PC-9 (cell line): Measurements from ENCODE around the gene THY1. TPM values are rescaled to one million over a fixed set of nuclear protein-coding genes. Genes with fewer than 3 reads are reported as not detected.

Source experiments
- BruUV-seq: library from RNA; stranded (reverse); fragments of 400-500 nt; replicated peaks from 2 replicates; lab custom pipeline; 2021; lab: Mats Ljungman, UMichigan
- CTCF ChIA-PET: fragments of 300-600 bp; sonication (Branson Sonifier 250); formaldehyde crosslinking; loops from one replicate; lab custom pipeline; 2022; ENCODE audit warnings: antibody characterized with exemption; lab: Charles Lee
- POLR2A ChIA-PET: fragments of 300-600 bp; sonication (Branson Sonifier 250); formaldehyde crosslinking; loops from one replicate; lab custom pipeline; 2022; ENCODE audit warnings: antibody characterized with exemption; ENCODE audit not compliant: unreplicated experiment; lab: Charles Lee
- DNase-seq, 2 experiments: peaks; one replicate each; pipeline versions ENCODE4 v3.0.0 to v3.0.0-alpha.2; 2015 to 2022; ENCODE audit warnings: mixed read lengths in 1 of 2
- H2AFZ ChIP-seq: fragments of 200-600 bp; sonication (generic); 2 replicates; pipeline ENCODE4 v1.8.1; 2017; ENCODE audit warnings: antibody characterized with exemption
- H3F3A ChIP-seq: fragments of 200-600 bp; sonication (generic); 2 replicates; pipeline ENCODE4 v1.8.1; 2017; ENCODE audit warnings: antibody characterized with exemption, mild to moderate bottlenecking, low read depth; ENCODE audit not compliant: insufficient read depth
- H3K27ac ChIP-seq: fragments of 200-600 bp; sonication (generic); 2 replicates; pipeline ENCODE4 v1.6.1; 2016; ENCODE audit warnings: mixed run types
- H3K27me3 ChIP-seq: fragments of 200-600 bp; sonication (generic); 2 replicates; pipeline ENCODE4 v1.6.1; 2016; ENCODE audit warnings: low read depth, mixed run types; ENCODE audit not compliant: insufficient read depth
- H3K36me3 ChIP-seq: fragments of 200-600 bp; sonication (generic); 2 replicates; pipeline ENCODE4 v1.6.1; 2016; ENCODE audit warnings: low read depth, mixed run types
- H3K4me1 ChIP-seq: fragments of 200-600 bp; sonication (generic); replicated peaks from 2 replicates; pipeline ENCODE4 v1.6.1; 2016; ENCODE audit warnings: mixed run types; ENCODE audit not compliant: insufficient read depth
- H3K4me2 ChIP-seq: fragments of 200-600 bp; sonication (generic); 2 replicates; pipeline ENCODE4 v1.6.1; 2017; ENCODE audit warnings: mixed run types
- H3K4me3 ChIP-seq: fragments of 200-600 bp; sonication (generic); 2 replicates; pipeline ENCODE4 v1.6.1; 2016; ENCODE audit warnings: mixed run types
- H3K79me2 ChIP-seq: fragments of 200-600 bp; sonication (generic); 2 replicates; pipeline ENCODE4 v1.6.1; 2017; ENCODE audit warnings: low read depth, mixed run types
- H3K9me2 ChIP-seq: fragments of 200-600 bp; sonication (generic); 2 replicates; pipeline ENCODE4 v1.8.1; 2017; ENCODE audit warnings: mild to moderate bottlenecking; ENCODE audit not compliant: insufficient read depth
- H3K9me3 ChIP-seq: fragments of 200-600 bp; sonication (generic); 2 replicates; pipeline ENCODE4 v1.8.1; 2016; ENCODE audit warnings: low read depth; ENCODE audit not compliant: insufficient read depth
- H4K20me1 ChIP-seq: fragments of 200-600 bp; sonication (generic); 2 replicates; pipeline ENCODE4 v1.8.1; 2017; ENCODE audit not compliant: insufficient read depth
- CTCF ChIP-seq: fragments of 200-600 bp; sonication (generic); conservative IDR thresholded peaks from 2 replicates; pipeline ENCODE4 v1.6.1; 2017; ENCODE audit warnings: mixed run types, antibody characterized with exemption, mild to moderate bottlenecking, moderate library complexity
- EZH2 ChIP-seq: fragments of 200-600 bp; sonication (generic); IDR thresholded peaks from 2 replicates; pipeline ENCODE4 v1.8.0; 2017; ENCODE audit warnings: antibody characterized with exemption, low read depth
- intact Hi-C: fragments of 100-400 bp; cut with micrococcal nuclease; formaldehyde crosslinking; loops from one replicate; pipeline ENCODE4 v1.10.0; 2022; ENCODE audit not compliant: unreplicated experiment
- total RNA-seq: library from RNA; stranded (reverse); gene quantifications from 2 replicates; pipeline ENCODE4 v1.2.3, GENCODE V29; 2021

The THY1 gene
- total RNA-seq, 1 experiment from 2014 or later, result not detected

- intact Hi-C loops, result no loop called here
- Histone ChIP-seq H3K9me3 (no peaks in the 10 kb centered on the region), H3K36me3 (no peaks in the 10 kb centered on the region), H3K4me3 (no peak overlapping the region), H3K79me2 (no peaks in the 10 kb centered on the region), H2AFZ (no peak overlapping the region), H3K27me3 (no peaks in the 10 kb centered on the region), H3F3A (peaks cover 5% of the 10 kb centered on the region), H3K9me2 (no peaks in the 10 kb centered on the region), H3K4me2 (no peak overlapping the region), H4K20me1 (no peaks in the 10 kb centered on the region), H3K4me1 (peaks cover 17% of the 10 kb centered on the region), H3K27ac (no peak overlapping the region)
- DNase-seq, result no peak
- no peak for TF ChIP-seq EZH2
- TF ChIP-seq CTCF, result no peak
- ChIA-PET POLR2A (no interaction called here), CTCF (interaction anchor here (0.6 to 1.5 kb wide), 3 partner anchors 10 to 32 kb away, joined by 3 to 6 read pairs (median 4); no protein-coding TSS in a partner anchor)
- BruUV-seq, result no TSS peak
These were observed 52.4 kb downstream of the THY1 start for GRCh38 chr11:119370486-119371046.

GRCh38 chr11:119369132-119369925 lies 53.6 kb downstream of the THY1 start:
- no peaks in the 10 kb centered on the region for H3K36me3 ChIP-seq
- H3K4me1 ChIP-seq, result peaks cover 21% of the 10 kb centered on the region
- H3K27me3 ChIP-seq, result no peaks in the 10 kb centered on the region
- no peaks in the 10 kb centered on the region for H4K20me1 ChIP-seq
- H3K27ac ChIP-seq, result no peak overlapping the region
- BruUV-seq, result no TSS peak
- peaks cover 5% of the 10 kb centered on the region for H3F3A ChIP-seq
- TF ChIP-seq CTCF, result no peak
- TF ChIP-seq EZH2, result no peak
- H3K4me3 ChIP-seq, result no peak overlapping the region
- H3K4me2 ChIP-seq, result peak overlapping the region; percentile 32
- intact Hi-C loops, result loop anchor here (10.0 kb wide), 1 partner anchor 755 kb away; no protein-coding TSS in a partner anchor
- ChIA-PET POLR2A (interaction anchor here (0.7 kb wide), 1 partner anchor 231 kb away, joined by 5 read pairs; no protein-coding TSS in a partner anchor), CTCF (interaction anchor here (0.5 to 1.5 kb wide), 5 partner anchors 8 to 924 kb away, joined by 3 to 5 read pairs (median 3); no protein-coding TSS in a partner anchor)
- no peak overlapping the region for H2AFZ ChIP-seq
- DNase-seq, result no peak
- H3K9me3 ChIP-seq, result no peaks in the 10 kb centered on the region
- H3K9me2 ChIP-seq, result no peaks in the 10 kb centered on the region
- no peaks in the 10 kb centered on the region for H3K79me2 ChIP-seq

GRCh38 chr11:119368121-119369034 lies 54.6 kb downstream of the THY1 start:
- H3F3A ChIP-seq, result peaks cover 5% of the 10 kb centered on the region; the same call in 1 of the 2 replicates
- H3K4me1 ChIP-seq, result peaks cover 22% of the 10 kb centered on the region
- POLR2A ChIA-PET, result interaction anchor here (0.7 kb wide), 1 partner anchor 231 kb away, joined by 5 read pairs; no protein-coding TSS in a partner anchor
- no peaks in the 10 kb centered on the region for H4K20me1 ChIP-seq
- CTCF ChIA-PET, result interaction anchor here (0.6 to 1.3 kb wide), 4 partner anchors 22 to 87 kb away, joined by 3 to 5 read pairs (median 3); no protein-coding TSS in a partner anchor
- no peaks in the 10 kb centered on the region for H3K79me2 ChIP-seq
- H3K4me3 ChIP-seq, result no peak overlapping the region
- no peaks in the 10 kb centered on the region for H3K27me3 ChIP-seq
- H3K4me2 ChIP-seq, result peak overlapping the region; percentile 32
- intact Hi-C loops, result loop anchor here (10.0 kb wide), 1 partner anchor 756 kb away; no protein-coding TSS in a partner anchor
- H2AFZ ChIP-seq, result no peak overlapping the region
- H3K36me3 ChIP-seq, result no peaks in the 10 kb centered on the region
- no peaks in the 10 kb centered on the region for H3K9me2 ChIP-seq
- H3K9me3 ChIP-seq, result no peaks in the 10 kb centered on the region
- peak; percentile 67 to 70 for DNase-seq
- H3K27ac ChIP-seq, result no peak overlapping the region
- BruUV-seq, result no TSS peak
- TF ChIP-seq EZH2 (no peak), CTCF (no peak)
